M059J (cell line): ENCODE results near the gene SREK1. TPM values are rescaled to one million over a fixed set of nuclear protein-coding genes. Genes with fewer than 3 reads are reported as not detected.

ENCODE experiments used
- DNase-seq: peaks from one replicate; pipeline ENCODE4 v3.0.0-alpha.2; 2012; ENCODE audit warnings: low read depth
- total RNA-seq: library from RNA; depleted of rRNA; stranded (reverse); fragments of >200 nt; shearing (Covaris generic); gene quantifications from 2 replicates; pipeline ENCODE4 v1.2.3, GENCODE V29; 2014

Gene SREK1
- total RNA-seq, 1 experiment from 2014 or later: 20.1 TPM

DNA sequence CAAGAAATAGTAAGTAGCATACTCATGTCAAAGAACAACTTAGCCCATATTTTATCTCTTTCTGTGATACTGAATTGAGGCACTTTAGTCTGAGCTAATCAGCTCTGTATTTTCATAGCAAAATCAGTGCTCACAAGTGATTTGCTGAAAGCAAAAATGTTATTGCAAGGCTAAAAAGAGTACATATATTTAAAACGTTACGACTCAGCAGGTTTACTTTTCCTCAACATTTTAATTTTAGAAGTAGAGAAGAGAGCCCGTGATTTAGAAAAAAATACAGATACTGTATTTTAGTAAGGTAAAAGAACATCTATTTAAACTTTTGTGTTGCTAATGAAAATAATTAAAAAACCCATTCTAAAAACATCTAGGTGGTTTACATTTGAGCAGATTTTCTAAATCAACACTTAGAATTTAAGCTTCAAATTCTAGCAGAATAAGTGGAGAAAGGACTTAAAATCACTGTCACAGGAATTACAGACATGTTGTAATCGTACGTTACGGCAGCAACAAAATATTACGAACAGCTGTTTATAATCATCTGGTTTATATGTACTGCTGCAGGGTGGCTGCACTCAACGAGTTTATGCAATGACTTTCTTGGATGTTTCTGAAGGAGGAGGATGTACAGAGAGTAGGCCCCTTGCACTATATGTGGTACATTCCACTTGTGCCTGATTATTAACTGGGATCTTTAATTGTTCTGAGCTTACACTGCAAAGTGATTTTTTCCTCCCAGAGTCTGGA is 20.1 kb downstream of the SREK1 start:
- no peak for DNase-seq

DNA sequence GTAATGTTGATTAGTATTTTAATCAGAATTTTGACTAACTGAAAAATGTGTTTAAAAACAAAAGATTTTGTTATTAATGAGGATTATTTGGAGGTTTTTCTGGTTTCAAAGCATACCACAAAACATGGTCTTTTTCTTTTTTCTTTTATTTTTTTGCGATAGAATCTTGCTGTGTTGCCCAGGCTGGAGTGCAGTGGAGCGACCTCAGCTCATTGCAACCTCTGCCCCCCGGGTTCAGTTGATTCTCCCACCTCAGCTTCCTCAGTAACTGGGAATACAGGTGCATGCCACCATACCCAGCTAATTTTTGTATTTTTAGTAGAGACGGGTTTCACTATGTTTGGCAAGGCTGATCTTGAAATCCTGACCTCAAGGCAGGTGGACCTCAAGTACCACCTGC is 24.1 kb downstream of the SREK1 start:
- no peak for DNase-seq

DNA sequence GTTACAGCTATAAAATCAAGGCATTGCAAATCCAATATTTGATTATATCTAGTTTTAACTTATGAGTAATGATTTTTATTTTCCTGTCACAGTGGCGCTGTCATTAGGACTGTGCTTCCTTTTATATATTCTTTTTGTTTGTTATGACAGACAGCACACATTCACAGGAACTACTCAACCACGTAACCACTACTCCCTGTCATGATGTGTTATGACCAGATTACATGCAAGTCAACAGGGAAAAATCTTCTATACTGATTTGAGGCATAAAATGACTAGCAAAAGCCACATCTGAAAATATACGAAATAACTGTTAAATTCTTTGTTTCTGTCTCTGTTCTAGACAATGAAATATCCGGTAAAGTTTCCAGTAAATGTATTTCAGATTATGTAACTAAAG is 25.4 kb downstream of the SREK1 start:
- DNase-seq: peak; percentile 39

DNA sequence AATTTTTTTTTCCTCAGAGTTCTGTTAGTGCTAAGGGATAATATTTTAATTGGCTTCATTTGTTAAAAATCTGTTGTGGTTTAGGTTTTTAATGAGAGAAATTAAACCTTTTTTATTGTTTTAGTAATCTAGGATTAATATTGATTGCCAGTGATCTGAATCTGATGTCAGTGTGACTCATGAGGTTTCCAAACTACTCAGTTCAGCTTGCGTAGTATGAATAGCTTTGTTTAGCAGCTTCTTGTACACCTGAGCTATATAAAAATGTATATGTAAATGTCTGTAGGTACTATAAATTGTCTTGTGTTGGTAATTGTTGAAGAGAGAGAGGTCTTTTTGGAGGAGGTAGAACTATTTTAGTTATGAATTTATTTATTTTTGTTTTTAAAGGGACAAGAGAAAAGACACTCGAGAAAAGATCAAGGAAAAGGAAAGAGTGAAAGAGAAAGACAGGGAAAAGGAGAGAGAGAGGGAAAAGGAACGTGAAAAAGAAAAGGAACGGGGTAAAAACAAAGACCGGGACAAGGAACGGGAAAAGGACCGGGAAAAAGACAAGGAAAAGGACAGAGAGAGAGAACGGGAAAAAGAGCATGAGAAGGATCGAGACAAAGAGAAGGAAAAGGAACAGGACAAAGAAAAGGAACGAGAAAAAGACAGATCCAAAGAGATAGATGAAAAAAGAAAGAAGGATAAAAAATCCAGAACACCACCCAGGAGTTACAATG is 26.3 kb downstream of the SREK1 start:
- no peak for DNase-seq

DNA sequence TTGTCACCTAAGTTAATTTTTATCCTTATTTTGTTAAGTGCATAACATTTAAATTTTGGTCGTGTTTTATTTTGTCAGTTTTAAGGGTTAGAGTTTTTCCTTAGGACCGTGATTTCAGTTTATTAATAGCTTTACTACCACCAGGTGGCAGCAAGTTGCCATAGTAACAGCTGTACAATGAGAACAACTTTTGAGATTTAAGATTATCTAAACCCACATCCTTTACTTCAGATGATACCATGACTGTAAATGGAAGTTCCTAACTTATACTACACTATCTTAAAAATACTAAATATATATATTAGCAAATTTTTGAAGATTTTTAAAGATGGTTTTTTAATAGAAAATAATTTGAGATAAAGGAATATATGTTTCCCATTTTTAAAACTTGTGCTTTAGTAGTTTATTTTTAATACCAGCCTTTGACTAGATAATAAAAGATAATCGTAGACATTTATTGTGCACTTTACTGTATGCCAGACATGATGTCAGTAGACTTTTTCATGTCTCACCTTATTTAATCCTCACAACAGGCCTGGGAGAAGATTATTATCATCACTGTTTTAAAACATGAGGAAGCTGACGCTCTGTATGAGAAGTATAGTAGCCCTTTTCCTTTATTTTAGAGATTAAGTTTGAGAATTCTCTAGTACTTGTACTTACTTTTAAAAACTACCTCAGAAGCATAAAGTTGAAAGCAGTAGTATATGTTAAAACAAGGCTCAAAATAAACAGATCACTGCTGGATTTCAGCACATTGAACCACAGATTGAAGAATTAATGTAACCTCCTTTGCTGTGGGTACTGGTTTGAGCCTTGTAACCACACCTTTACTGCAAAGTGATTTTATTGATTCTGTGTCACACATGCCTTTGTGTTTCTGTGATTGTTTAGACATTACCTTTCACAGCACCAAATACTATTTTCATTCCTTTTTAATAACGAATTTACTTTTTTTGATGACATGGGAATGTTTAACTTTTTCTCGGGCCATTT is 27.5 kb downstream of the SREK1 start:
- DNase-seq: peak; percentile 67

DNA sequence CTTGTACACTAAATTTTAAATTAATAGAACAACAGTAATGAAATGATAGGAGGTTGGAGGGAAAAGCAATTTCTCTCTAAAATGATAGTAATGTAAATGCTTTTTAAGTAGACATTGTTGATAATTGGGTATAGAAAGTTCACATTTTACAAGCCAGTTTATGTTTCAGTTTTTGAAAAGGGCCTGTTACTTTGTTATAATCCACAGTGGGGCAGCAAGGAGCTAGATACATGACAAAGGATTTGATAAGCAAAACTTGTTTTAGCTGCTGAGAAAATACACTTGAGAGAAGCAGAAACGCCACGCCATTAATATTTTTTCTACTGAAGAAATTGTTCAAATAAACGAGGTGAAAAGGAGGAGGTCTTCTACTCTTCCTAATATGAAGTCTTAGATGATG is 30.2 kb downstream of the SREK1 start:
- DNase-seq: peak; percentile 32

DNA sequence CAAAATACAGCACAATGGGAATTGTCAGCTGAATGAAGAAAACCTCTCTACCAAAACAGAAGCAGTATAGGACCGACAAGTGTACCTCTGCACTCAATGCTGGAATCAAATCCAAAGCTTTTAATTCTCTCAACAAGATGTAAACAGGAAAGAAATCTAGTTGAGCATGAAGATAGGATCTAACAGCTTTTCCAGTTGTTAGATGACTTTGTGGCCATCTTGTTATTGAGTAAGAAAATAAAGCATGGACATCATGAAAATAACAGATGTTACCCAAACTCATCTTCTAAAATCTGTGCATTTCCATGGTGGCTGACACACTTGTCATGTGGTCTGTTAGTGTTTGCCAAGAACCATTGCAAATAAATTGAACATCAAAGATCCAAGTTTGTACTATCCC is 34.7 kb downstream of the SREK1 start:
- no peak for DNase-seq

DNA sequence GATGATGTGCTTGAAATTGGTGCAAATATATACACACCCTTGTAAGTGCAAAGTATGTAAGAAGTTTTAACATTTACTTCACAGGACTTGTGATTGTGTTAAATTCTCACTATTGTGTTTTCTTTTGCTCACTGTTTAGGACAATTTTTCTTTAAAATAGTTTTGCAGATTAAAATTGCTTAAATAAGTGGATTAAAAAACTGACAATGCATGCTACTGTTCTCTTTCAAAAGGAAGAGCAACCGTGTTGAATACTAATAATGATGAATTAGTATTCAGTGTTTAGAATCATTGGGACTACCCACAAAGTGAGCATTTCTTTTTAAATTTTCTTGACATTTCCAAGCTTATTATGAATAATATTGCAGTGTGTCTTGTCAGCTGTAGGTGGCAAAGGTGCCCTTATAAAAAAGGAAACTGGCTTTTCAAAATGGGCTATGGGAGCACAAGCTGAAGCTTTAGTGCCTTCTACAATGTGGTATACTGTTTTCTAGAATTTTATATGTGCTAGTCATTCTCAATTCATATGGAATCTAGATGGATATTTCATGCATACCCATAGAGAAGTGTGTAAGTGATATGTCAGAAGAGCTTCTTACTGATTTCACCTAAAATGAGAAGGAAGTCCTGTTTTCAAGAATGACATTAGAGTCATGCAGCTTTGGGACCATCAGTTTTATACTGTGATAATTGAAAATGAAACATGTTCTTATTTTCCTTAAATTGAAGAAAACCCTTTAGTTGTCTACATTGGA is 35.4 kb downstream of the SREK1 start:
- no peak for DNase-seq

DNA sequence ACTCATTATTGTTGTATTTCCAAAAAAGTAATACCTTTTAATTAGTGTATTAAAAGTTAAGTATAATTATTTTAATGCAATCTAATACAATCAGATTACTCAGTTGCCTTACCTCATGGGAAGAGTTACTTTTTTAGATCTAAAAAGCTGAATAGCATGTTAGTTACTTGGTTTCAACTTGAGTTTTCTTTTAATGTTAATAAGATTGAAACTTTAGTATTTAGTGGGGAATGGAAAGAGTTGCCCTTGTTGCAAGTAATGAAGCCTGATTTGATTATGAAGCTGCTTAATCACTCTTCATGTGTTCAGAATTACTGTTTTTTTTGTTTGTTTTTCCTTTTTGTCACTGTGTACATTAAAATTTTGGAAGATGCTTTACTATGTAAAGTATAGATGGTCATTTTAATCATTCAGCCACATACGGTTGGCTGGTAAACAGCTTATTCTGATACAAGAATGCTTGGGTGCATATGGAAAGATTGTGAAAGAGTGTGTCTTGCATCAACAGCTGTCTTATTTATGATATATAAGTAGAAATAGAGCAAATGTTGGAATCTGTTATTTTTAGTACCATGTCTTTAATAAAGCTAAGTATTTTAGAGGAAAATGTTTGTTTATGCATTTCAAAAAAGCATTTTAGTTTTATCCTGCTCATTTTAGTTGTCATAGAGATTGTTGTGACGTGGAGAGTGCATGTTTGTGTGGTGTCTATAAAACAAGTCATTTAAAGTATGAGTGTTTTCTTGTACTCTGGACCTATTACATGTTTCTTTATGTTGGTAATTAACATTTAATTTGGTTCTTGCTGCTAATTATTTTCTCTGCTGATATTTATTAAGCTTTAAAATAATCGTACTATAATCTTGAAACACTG is 36.4 kb downstream of the SREK1 start:
- no peak for DNase-seq

DNA sequence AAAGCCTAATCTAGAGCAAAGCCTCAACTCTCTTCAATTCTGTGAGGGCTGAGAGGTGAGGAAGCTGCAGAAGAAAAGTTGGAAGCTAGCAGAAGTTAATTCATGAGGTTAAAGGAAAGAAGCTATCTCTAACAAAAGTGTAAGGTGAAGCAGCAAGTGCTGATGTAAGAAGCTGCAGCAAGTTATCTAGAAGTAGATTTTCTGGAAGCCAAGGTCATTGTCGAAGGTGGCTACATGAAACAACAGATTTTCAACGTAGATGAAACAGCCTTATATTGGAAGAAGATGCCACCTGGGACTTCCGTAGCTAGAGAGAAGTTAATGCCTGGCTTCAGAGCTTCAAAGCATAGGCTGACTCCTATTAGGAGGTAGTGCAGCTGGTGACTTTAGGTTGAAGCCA is 42.0 kb downstream of the SREK1 start:
- DNase-seq: no peak

DNA sequence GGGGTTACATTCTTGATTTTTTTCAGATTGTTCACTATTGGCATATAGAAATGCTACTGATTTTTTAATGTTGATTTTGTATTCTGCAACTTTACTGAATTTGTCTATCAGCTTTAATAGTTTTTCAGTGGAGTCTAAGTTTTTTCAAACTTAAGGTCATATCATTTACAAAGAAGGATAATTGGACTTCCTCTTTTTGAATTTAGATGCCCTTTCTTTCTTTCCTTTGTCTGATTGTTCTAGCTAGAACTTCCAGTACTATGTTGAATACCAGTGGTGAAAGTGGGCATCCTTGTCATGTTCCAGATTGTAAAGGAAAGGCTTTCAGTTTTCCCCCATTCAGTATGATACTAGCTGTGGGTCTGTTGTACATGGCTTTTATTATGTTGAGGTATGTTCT is 49.3 kb downstream of the SREK1 start:
- DNase-seq: no peak

DNA sequence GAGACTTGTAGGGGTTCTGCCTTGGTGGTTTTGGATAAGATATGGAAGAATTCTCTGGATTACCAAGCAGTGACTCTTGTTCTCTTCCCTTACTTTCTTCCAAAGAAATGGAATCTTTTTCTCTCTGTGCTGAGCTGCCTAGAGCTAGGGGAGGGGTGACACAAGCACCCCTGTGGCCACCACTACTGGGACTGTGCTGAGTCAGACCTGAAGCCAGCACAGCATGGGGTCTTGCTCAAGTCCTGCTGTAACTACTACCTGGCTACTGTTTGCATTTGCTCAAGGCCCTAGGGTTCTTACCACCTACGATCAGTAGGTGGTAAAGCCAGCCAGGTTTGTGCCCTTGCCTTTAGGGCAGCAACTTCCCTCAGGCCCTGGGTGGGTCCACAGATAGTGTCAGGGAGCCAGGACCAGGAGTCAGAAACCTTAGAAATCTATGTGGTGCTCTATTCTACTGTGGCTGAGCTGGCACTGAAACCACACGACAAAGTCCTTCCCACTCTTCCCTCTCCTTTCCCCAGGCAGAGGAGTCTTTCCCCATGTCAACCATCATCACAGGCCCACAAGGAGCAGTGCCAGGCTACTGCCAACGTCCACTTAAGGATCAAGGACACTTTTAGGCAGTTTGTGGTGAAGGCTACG is 53.8 kb downstream of the SREK1 start:
- DNase-seq: peak; percentile 77

DNA sequence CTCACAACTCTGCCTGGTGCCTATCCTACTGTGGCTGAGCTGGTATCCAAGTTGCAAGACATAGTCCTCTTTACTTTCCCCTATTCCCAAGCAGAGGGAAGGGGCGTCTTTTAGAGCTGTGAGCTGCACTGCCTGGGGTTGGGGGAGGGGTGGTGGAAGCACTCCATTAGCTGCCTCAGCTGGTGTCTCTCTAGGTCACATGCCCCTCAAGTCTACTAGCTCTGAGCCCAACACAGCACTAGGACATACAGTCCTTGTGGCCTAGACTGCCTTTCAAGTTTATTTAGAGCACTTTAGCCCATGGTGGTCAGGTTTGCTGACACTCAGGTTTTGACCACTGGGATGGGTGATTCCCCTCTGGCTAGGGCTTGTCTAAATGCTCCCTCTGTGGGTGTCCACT is 54.7 kb downstream of the SREK1 start:
- no peak for DNase-seq

DNA sequence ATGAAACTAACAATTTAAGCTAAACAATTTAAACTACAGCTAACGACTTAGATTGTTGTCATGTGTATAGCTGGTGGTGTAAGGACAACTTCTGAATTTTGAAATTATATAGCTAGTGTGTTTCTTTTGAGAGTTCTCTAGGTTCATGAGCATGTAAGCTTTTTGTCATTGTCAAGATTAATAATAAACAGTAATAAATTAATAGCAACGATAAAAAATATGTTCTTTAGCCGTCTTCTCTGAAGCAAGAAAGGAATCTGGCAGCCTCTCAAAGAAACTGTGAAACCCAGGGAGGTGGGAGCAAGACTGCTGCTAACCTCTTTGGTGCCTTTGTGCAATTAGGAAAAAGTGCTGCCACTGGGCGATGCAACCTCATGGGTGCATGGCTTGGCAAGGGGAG is 59.4 kb downstream of the SREK1 start:
- DNase-seq: no peak

DNA sequence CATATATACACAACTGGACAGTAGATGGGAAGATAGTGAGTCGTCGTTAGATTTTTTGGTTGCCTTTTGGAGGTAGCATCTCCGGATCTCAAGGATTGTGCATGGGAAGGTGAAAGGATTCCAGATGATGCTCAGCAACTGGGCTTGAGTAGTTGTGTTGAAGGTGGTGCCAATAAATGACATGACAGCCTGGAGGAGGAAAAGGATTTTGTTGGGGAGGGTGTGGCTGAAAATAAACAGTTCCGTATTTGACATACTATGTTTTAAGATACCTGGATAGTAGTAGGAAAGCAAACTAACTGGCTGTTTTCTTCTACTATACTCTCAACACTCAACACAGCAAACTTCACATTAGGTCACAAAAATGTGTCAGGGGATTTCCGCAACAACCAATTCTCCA is 62.4 kb downstream of the SREK1 start:
- DNase-seq: no peak

DNA sequence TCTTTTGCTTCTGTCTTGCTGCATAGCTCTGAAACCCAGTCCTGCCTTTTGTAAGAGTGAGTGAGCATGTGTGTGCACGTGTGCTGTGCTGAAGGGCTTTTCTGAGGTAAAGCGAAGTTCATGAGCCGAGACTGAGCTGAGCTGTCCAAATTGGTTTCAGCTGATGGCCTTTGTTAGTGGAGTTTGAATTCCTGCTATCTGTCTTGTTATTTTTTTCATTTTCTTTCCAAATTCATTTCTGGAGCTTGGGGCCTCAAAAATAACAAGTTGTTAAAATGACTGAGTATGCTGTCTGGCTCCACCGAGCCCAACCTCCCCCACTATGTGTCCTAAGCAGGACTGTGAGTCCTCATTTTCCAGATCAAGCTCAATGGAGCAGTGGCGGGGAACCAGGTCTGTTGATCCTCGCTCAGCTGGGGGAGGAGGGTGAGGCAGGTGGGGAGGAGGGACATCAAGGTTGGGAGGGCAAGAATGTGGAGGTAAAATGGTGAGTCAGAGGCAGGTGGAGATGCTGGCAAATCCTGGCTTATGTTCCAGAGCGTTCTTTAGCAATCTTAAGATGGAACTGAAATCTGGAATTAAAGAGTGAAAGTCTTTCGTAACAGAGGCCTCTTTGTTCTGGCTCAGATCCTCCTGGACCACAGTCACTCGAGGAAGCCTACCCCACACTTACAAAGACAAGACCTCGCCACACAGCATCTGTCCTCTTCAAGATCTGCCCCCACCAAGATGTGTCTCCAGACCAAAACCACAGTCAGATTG is 63.9 kb downstream of the SREK1 start:
- DNase-seq: no peak

DNA sequence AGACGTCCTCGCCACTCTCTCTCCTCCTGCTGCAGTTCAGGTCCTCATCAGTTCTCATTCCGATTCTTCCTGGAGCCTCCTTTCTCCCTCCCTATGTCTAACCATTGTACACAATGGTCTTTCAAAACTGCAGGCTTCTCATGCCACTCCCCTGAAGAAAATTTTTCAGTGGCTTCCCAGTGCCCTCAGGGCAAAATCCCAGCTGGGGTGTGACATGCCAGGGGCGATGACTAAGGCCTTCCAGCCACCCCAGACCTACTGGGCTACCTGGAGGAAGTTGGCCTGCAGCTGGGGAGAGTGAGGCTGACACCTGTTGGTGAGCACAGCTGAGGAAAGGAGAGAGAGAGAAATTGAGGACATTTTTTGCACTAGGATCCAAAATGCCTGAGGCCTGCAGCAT is 65.2 kb downstream of the SREK1 start:
- peak; percentile 92 for DNase-seq

DNA sequence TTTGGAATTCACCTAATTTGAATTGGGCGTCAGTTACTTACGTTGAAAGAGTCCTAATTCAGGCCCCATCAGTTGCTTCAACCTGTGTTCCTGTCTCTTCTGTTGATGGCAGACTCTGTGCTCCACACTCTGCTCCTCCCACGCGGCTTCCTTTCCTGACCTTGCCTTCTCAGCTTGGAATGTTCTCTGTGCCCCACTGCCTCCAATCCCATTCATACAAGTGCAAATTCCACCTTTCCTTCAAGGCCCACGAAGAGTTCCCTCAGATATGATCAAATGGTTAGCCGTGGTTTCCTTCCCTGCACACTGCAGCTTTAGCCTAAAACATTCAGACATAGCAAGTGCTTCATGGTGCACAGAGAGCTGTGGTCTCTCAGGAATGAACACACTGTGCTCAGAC is 65.7 kb downstream of the SREK1 start:
- DNase-seq: peak; percentile 26

DNA sequence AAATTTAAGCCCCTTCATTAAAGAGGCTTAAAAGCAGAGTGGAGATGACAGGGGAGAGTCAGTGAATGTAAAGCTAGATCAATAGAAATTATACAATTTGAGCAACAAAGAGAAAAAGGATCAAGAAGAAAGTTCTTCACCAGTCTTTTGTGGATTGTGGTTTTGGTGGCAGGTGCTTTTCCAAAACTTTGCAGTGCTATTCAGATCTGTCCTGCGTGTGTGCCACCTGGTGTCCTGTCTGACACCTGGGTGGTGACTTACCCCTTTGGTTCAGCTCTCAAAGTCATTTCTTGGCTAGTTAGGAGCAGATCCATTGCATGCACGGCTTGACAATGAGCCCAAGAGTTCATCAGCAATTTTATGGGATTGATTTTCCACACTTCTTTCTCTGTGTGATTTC is 69.4 kb downstream of the SREK1 start:
- DNase-seq: no peak
